Measurements from ENCODE around the gene RBPJ.

GRCh38 chr4:26299254-26299882 is 21.4 kb upstream of the RBPJ start:
- TF ChIP-seq CTCF (IDR thresholded peaks at IDR 0.05) = no peak
- TF ChIP-seq POLR2A (IDR thresholded peaks at IDR 0.05) = no peak

All from body of pancreas (tissue), 4 donors.